OCI-M1 (cell line): ENCODE measurements around the gene CDC37L1.
A peak's percentile ranks its signal among the peaks of the same experiment; 100 is the strongest.
"Not testable (repeated sequence)": the region's sequence is repeated elsewhere in the genome, so short reads cannot be mapped to it uniquely, and the experiment has no call there.

Source experiments
- DNase-seq: peaks from one replicate; lab custom pipeline; 2025; lab: John Stamatoyannopoulos, UW

Gene CDC37L1

DNA sequence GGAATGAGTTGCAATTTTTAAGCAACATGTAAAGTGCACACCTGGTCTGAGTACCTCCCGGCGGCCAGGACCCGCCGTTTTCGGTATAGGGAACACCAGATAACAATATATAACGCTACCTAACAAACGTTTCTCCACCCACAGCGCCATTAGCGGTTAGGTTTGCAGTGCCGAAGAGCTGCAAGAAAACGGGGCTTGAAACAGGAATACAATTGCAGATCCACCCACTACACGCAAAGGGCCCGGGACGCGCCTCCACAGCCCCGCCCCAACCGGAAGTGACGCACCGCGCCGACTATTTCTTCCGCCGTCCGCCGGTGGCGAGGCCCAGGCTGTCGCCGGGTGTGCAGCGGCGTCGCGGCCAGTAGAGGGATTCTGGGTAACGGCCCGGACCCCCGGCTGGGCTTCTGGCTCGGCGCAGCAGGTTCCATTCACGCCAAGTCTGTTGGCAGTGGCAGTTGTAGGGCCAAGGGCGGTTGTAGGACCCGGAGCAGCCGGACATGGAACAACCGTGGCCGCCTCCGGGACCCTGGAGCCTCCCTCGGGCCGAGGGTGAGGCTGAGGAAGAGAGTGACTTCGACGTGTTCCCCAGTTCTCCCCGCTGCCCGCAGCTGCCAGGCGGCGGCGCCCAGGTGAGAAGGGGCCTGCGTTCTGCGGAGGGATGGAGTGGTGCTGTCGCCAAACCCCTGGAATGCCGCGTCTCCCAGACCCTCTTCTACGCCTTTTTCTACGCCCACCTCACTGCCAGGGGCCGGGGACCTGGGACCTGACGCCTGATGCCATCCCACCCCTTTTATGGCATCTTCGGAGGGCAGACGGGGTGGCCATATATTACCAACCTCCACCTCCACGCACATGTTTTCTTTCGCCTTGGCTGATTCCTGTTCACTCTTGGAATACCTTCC is at the start of gene CDC37L1:
Gene CDC37L1 (plus strand): TSS at position 302 of the 905 bp plus-strand sequence. CDS start 199 bp downstream, at position 501.
- peak; percentile 100 for DNase-seq

DNA sequence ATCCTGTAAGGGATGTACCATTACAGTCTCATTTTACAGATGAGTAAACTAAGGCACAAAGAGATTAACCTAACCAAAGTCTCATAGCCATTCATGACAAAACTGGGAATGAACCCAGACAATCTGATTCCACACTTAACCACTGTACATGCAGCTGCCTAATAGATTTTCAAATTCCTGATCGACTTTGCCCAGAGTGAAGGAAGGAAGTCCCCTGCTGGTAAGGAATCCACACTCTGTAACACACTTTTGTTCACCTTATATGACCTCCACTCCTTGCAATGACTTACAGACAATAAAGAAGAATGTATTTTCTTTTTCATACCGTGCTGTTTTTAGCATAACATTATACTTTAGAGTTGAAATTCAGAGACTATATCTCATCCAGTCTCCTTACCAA is 48.5 kb upstream of the CDC37L1 start:
- DNase-seq: no peak

DNA sequence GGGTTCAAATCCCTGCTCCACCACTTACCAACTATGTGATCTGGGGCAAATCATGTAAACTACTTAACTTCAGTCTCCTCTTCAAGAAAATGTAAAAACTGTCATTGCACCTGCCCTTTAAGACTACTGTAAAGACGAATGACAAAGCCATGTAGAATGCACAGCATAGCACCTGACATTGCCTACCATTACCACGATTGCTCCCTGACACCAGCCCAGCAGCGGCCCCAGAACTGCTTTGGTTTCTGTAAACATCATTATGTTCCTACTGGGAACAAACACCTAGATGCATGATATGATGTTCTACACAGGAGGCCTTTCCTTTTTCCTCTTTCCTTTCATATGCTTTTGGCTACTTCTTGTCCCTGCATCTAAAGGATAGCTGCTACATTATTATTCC is 40.4 kb upstream of the CDC37L1 start:
- DNase-seq: no peak

DNA sequence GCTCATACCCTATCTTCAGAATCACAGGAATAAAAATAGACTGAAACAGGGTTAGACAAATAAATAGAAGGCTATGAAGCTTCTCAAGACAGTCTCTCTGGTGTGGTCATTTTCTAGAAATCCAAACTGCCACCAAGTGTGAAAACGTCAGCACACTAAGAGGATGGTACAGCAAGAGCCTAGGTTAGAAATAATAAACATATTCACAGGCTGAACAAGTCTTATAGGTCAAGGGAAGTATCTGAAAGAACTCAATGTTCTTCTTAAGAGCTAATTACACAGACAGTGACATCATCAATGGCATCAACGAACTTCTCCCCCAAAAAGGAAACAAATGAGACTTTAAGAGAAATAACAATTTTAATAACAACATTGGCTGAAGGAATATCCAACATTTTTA is 39.9 kb upstream of the CDC37L1 start:
- DNase-seq: no peak

DNA sequence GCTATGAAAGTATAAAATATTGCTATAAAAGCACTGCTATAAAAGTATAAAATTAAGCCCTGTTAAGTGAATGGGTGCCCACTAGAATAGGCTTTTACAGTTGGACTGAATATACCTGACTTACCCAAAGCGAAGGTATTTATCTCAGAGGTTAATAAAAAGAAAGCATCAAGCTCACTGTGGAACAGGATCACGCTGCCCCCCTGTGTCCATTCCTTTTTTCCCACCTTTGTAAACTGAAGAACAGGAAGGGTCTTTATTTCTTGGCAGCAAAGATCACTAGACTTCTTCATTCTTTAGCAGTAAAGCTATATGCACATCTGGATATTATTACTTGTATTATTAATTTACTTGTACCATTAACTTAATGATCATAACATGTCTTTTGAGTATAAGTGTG is 39.3 kb upstream of the CDC37L1 start:
- peak; percentile 99 for DNase-seq

DNA sequence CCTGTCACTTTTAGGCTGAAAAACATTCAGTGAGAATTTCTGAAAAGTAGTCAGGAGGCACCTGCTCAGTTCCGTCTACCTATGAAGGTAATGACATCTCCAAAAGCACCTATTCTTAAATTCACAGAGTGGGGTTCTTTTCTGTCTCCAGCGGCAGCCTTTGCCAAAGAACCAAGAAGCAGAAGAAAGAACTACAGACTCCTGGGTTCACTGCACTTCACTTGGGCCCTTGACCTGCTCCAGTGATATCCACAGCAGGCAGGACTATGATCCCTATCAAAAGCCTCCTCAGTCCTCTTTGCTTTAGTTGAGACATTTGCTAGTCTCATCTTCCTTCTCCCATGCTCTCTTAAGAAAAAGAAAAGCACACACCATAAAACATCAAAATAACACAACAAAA is 37.0 kb upstream of the CDC37L1 start:
- no peak for DNase-seq

DNA sequence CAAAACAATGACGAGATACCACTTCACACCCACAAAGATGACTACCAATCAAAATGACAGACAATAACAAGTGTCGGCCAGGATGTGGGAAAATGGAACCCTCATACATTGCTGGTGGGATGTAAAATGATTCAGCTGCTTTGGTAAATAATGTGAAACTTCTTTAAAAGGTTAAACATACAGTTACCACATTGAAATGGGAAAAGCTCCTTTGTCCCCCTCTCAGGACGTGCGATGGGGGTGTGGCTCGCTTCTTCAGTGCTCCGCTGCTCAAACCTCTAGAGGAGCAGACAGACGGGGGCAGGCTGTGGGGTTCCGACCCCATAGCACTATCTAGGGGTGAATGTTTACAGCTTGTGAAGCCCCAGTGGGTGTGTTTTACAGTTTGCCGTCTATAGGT is 25.3 kb upstream of the CDC37L1 start:
- DNase-seq: no peak

DNA sequence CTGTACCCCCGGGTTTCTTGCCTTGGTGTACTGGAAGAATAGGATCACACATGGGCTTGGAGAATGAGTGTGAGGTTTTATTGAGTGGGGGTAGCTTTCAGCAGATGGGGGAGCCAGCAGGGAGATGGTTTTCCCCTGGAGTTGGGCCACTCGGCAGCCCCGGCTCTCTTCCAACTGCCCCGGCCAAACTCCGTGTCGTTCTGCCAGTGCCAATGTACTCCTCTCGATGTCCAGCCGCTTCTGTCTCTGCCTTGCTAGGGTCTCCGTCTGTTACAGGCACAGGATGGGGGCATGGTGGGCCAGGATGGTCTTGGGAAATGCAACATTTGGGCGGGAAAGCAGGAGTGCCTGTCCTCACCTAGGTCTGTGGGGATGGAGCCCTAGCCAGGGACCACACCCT is 24.8 kb upstream of the CDC37L1 start:
- DNase-seq: no peak

DNA sequence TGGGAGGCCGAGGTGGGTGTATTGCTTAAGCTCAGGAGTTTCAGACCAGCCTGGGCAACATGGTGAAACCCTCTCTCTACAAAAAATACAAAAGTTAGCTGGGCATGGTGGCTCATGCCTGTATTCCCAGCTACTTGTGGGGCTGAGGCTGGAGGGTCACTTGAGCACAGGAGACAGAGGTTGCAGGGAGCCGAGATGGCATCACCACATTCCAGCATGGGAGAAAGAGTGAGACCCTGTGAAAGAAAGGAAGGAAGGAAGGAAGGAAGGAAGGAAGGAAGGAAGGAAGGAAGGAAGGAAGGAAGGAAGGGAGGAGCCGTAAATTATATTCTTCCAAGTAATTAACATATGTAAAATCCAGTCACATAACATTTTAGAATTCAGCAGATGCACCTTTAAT is 23.2 kb upstream of the CDC37L1 start:
- DNase-seq: not testable (repeated sequence)

DNA sequence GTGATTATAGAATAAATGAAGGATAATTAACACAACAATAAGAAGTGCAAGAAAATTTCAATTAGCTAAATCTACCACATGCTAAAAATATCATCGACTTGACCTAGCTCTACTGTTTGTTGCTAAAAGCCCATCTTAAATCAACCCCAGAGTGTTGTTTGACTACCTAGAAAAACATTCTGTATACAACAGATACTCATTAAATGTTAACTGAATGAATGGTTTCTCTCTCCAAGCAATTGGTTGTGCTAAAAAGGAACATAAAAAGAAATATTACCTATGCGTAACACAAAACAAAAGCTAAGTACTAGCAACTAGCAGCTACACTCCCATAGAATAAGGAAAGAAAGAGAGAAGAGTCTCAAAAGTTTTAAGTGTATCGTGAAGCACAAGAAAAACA is 22.7 kb upstream of the CDC37L1 start:
- no peak for DNase-seq

DNA sequence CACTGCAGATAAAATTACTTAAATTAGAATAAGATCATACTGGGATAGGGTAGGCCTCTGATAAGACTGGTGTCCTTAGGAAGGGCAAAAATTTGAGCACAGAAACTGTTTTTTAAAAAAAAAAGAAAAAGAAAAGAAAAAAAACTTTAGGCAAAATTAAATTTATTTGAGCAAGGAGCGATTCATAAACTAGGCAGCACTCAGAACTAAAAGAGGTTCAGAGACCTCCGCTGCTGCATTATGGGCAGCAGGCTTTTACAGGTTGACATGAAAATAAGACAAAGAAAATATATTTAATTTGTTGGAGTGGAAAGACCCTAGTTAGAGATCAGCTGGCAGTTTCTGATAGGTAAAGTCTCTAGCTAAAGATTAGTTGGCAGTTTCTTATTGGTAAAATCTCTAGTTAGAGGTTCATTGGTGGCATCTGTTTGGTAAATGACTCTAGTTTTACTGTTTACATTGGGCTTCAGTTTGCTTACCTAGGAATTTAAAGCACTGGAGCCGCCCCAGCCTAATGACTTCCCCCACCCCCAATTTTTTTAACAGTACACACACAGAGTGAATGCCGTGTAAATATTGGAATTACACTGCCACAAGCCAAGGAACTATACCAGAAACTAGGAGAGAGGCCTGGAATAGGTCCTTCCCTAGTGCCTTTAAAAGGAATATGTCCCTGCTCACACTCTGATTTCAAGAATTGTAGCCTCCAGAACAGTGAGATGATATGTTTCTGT is 21.8 kb upstream of the CDC37L1 start:
- DNase-seq: no peak

DNA sequence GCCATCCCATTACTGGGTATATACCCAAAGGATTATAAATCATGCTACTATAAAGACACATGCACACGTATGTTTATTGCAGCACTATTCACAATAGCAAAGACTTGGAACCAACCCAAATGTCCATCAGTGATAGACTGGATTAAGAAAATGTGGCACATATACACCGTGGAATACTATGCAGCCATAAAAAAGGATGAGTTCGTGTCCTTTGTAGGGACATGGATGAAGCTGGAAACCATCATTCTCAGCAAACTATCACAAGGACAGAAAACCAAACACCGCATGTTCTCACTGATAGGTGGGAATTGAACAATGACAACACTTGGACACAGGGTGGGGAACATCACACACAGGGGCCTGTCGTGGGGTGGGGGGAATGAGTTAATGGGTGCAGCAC is 18.7 kb upstream of the CDC37L1 start:
- DNase-seq: not testable (repeated sequence)

DNA sequence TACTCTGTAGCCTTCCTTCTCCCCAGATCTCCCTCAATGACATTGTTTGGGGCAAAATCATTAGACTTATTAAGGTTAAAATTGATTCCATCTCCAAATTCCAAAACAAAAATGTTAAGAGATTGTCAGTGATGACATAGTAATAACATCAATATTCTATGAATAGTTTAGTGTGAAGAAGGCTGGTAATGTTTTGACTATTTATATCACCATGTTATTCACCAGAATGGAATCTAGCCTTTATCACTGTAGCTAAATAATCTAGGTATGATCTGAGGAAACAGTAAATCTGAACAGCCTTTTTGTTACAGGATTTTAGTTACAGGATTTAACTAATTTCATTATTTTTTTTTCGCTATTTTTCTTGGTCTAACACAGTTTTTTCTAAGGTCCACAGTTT is 18.2 kb upstream of the CDC37L1 start:
- DNase-seq: no peak

DNA sequence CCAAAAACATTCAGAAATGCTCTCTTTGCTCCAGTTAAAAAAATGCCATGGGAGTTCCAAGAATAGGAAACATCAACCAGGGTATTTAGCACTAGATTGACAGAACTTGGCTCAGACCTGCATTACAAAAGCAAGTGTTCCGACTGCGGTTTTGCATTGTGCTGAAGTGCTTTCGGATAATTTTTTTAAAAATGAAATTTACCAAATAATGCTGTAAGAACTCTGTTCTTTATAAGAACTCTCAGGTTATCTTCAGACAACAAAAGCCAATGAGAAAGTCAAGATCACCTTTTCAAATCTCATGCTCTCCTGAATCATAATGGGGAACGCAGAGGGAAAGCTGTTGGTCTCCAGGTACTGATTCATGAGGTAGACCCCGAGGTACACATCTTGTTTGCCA is 17.8 kb upstream of the CDC37L1 start:
- DNase-seq: peak; percentile 97

DNA sequence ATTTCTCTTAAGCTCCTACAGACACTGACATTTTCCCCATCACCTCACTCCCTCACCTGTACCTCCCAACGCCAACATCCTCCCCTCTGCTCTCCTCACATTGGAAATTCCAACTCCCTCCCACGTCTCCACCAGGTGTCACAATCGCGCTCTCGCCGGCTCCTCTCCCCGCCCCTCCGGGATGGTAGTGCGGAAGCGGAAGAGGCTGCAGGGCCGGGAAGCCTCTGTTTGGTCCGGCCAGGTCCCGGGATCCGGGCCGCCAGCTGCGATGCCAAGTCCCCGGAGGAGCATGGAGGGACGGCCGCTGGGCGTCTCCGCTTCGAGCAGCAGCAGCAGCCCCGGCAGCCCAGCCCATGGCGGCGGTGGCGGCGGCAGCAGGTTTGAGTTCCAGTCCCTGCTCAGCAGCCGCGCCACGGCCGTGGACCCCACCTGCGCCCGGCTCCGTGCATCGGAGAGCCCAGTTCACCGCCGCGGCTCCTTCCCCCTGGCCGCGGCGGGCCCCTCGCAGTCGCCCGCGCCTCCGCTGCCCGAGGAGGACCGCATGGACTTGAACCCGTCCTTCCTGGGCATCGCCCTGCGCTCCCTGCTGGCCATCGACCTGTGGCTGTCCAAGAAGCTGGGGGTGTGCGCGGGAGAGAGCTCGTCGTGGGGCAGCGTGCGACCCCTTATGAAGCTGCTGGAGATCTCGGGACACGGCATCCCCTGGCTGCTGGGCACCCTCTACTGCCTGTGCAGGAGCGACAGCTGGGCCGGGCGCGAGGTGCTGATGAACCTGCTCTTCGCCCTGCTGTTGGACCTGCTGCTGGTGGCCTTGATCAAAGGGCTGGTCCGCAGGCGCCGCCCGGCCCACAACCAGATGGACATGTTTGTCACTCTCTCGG is 17.0 kb upstream of the CDC37L1 start, which contains the start of gene PLPP6:
Gene PLPP6 (plus strand): TSS at position 187 of the 881 bp plus-strand sequence. CDS start 82 bp downstream, at position 269.
- DNase-seq: peak; percentile 100

DNA sequence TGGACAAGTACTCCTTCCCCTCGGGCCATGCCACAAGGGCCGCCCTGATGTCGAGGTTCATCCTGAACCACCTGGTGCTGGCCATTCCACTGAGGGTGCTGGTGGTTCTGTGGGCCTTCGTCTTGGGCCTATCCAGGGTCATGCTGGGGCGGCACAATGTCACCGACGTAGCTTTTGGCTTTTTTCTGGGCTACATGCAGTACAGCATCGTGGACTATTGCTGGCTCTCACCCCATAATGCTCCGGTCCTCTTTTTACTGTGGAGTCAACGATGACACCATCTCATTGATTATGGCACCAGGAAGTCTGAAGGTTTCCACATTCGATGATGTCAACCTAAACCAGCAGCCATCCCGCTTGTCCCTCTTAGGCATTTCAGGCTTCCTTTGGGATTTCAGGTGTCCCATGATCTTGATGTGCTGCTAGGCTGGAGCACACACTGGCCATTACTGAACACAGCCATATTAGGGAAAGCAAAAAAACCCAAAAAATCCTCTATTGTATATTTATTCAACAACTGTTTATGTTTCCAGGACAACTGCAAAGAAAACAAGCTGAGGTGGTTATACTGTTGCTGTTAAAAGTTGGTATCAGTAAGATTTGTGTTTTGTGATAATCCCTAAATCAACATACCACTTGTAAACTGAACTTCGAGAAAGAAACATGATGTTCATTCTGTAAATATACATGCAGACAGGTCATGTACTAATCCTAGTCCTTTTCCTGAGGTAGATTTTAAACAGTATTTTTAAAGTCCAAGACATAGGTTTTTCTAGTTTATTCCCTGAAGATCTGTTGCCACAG is 16.2 kb upstream of the CDC37L1 start:
- DNase-seq: peak; percentile 93

DNA sequence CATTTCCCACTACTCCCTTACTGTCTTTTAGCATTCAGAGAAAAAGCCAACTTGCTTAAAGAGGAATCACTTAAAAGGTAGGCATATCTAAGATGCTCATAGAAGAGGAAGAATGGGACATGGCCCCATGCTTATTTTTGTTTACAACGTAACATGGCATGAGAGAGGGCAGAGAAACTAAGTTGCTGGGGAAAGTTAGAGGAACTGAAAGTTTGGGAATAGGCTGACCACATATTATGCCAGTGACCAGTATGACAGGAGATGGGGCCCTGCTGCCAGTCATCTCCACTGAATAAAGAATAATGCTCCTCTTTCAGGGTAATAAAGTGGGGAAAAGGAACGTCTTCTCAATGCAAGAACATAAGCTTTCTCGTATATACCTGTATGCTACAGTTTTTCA is 15.4 kb upstream of the CDC37L1 start:
- peak; percentile 91 for DNase-seq

DNA sequence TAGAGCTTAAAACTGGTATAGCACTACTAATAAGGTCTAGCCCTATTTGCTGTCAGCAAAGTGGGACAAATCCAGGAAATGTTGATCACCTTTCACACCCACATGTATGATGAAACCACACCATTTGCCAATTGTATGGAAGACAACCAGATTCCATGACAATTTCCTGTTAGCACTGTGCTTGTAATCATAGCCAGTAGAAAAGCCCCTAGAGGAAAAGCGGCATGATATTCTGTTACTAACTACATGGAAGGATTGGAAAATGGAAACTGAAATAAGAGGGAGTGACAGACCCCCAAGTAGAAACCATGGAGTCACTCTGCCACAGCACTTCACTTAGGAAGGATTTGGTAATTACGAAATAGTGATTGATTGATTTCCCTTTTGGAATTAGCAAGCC is 14.0 kb upstream of the CDC37L1 start:
- no peak for DNase-seq

DNA sequence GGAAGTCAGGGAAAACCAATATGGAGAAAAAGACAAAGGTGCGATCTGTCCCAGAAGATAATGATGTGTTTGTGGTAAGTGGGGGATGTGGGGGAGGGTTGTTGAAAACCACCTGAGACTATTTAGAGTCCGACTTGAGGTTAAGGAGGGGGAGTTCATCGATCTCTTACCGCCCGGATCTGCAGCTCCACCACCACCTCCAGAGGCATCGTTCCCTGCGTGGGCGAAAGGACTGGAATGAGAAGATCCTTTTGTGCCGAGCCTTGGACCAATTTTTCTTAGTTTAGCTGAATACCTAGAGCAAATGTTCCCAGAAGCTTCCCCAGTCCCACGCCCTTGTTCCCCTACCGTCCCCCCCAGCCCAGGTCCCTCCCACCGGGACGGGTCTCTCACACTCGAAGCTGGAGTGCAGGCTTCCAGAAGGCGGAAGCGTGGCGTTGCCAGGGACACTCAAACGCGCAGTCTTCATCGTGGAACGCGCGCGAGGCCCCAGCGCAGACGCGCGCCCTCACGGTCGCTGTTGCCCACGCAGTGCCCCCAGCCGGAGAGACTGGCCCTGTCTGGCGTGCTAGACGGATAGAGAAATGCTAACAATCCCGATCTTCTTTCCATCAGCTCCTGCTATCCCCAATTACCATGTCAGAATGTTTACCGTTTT is 13.2 kb upstream of the CDC37L1 start, which contains the start of gene SPATA6L:
Gene SPATA6L (minus strand): TSS at position 439 of the 658 bp plus-strand sequence. CDS start 230 bp downstream, at position 209.
- DNase-seq: peak; percentile 100

DNA sequence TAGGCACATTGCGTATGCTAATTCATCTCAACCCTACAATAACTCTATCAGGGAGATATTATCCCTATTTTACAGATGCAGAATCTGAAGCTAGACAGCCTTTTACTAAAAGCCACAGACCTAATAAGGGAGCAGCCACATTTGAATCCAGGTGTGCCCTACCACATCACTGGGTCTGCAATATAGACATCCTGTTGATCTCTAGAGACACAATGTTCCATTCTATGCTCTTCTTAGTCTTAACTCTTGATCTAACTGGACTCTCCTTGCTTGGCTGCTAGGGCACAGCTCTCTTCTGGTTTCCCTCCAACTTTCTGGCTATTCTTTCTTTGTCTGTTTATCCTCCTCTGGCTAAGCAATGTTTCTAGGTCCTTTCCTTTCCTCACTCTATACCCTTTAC is 11.7 kb upstream of the CDC37L1 start:
- no peak for DNase-seq

DNA sequence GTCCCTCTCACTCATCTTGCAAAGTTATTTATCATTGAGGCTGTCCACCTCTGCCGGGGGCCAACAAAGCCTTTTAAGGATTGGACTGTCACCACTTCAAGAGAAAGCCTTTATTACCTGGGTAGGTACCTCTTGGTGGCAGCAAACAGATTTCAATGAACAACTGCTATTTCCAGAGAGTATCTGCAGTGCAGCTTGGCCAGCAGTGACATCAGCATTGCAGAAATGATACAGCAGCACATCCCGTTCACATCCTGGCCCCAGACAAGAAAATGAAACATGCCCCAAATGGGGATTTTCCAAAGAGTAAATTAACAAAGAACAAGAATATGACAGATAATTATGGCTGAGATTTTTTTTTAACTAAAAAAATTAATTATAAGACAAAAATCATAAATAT is 10.8 kb upstream of the CDC37L1 start:
- DNase-seq: peak; percentile 89
